Testis (tissue), 2 donors: ENCODE measurements around the gene FOSL1.
"Not testable (repeated sequence)": the region's sequence is repeated elsewhere in the genome, so short reads cannot be mapped to it uniquely, and the experiment has no call there.

Source experiments
- CTCF ChIP-seq, 3 experiments: fragments of 450-650 bp in 2 of 3; fragments of 200-600 bp in 1 of 3; sonication (generic) in 1 of 3; IDR thresholded peaks; one replicate each; pipeline ENCODE4 v1.5.1; 2016 to 2019; ENCODE audit warnings: antibody characterized with exemption in 3 of 3, mild to moderate bottlenecking in 2 of 3, moderate library complexity in 1 of 3
- POLR2A ChIP-seq: fragments of 450-650 bp; IDR thresholded peaks from one replicate; pipeline ENCODE4 v1.6.1; 2017; ENCODE audit warnings: antibody characterized with exemption, mild to moderate bottlenecking, moderate library complexity

- not testable (repeated sequence) for TF ChIP-seq CTCF (IDR thresholded peaks at IDR 0.05); POLR2A
Measured at GRCh38 chr11:65892137-65892540, 8.0 kb downstream of the FOSL1 start.
